Uterus (tissue), 2 donors: Measurements from ENCODE around the gene PDK3.

Source experiments
- CTCF ChIP-seq, 4 experiments: fragments of 200-600 bp in 2 of 4; fragments of 450-650 bp in 2 of 4; sonication (generic) in 2 of 4; IDR thresholded peaks; one replicate each; pipeline ENCODE4 v1.5.1; 2016 to 2019; ENCODE audit warnings: antibody characterized with exemption in 4 of 4, mild to moderate bottlenecking in 2 of 4, moderate library complexity in 1 of 4
- POLR2A ChIP-seq, 2 donors: fragments of 450-650 bp; IDR thresholded peaks; one replicate each; pipeline ENCODE4 v1.6.1; 2016; ENCODE audit warnings: antibody characterized with exemption in 2 of 2, mild to moderate bottlenecking in 1 of 2, moderate library complexity in 1 of 2

GRCh38 chrX:24528605-24529004 is 63.5 kb downstream of the PDK3 start:
- TF ChIP-seq POLR2A (IDR thresholded peaks at IDR 0.05) (no peak), CTCF (IDR thresholded peaks at IDR 0.05) (no peak)
